T follicular helper cell (primary cell): ENCODE data around the gene CSH2.

Source experiments
- DNase-seq: peaks from one replicate; pipeline ENCODE4 v3.0.0-alpha.2; 2020; ENCODE audit warnings: low read depth

CSH2 gene

GRCh38 chr17:63834431-63835166 is 38.9 kb downstream of the CSH2 start:
- peak; percentile 60 for DNase-seq

- no peak for DNase-seq
Observed at GRCh38 chr17:63833741-63834373, 39.6 kb downstream of the CSH2 start.

GRCh38 chr17:63833026-63833740 is 40.3 kb downstream of the CSH2 start:
- DNase-seq: no peak

GRCh38 chr17:63832455-63832854 is 41.0 kb downstream of the CSH2 start:
- DNase-seq: no peak

GRCh38 chr17:63832014-63832413 is 41.5 kb downstream of the CSH2 start:
- no peak for DNase-seq

- no peak for DNase-seq
Observed at GRCh38 chr17:63831505-63831904, 42.0 kb downstream of the CSH2 start.

- no peak for DNase-seq
Observed at GRCh38 chr17:63830904-63831491, 42.5 kb downstream of the CSH2 start.

GRCh38 chr17:63830278-63830677 is 43.2 kb downstream of the CSH2 start:
- no peak for DNase-seq

GRCh38 chr17:63828936-63829335 is 44.5 kb downstream of the CSH2 start:
- no peak for DNase-seq

- no peak for DNase-seq
Observed at GRCh38 chr17:63827801-63828221, 45.7 kb downstream of the CSH2 start.

GRCh38 chr17:63827002-63827800 is 46.3 kb downstream of the CSH2 start, which contains the start of the genes FTSJ3 and PSMC5:
Gene FTSJ3, minus strand, starts transcription at chr17:63827663. Its CDS starts 761 bp downstream, at chr17:63826902.
Gene PSMC5, plus strand, starts transcription at chr17:63827431. Its CDS starts 60 bp downstream, at chr17:63827491.
- DNase-seq: peak; percentile 93

- DNase-seq: no peak
Observed at GRCh38 chr17:63826468-63827001, 46.9 kb downstream of the CSH2 start.

- DNase-seq: no peak
Observed at GRCh38 chr17:63824362-63824761, 49.1 kb downstream of the CSH2 start.

- DNase-seq: no peak
Observed at GRCh38 chr17:63823659-63824331, 49.7 kb downstream of the CSH2 start.

GRCh38 chr17:63822537-63822936 is 50.9 kb downstream of the CSH2 start:
- no peak for DNase-seq
